Breast epithelium (tissue), 3 donors: Measurements from ENCODE around the gene S1PR4.

Experiments
- POLR2A ChIP-seq: fragments of 450-650 bp; IDR thresholded peaks from one replicate; pipeline ENCODE4 v1.6.1; 2016; ENCODE audit warnings: antibody characterized with exemption, mild to moderate bottlenecking, moderate library complexity
- POLR2AphosphoS5 ChIP-seq, 3 donors: sonication (generic); formaldehyde crosslinking; IDR thresholded peaks; one replicate each; pipeline ENCODE4 v1.6.1; 2017; ENCODE audit warnings: antibody characterized with exemption in 3 of 3
- TF ChIP-seq, protein P1 (sequence below), 3 donors: fragments of 450-650 bp; IDR thresholded peaks; one replicate each; pipeline ENCODE4 v1.5.1; 2016 to 2017; ENCODE audit warnings: antibody characterized with exemption in 3 of 3, mild to moderate bottlenecking in 3 of 3, moderate library complexity in 3 of 3

DNA sequence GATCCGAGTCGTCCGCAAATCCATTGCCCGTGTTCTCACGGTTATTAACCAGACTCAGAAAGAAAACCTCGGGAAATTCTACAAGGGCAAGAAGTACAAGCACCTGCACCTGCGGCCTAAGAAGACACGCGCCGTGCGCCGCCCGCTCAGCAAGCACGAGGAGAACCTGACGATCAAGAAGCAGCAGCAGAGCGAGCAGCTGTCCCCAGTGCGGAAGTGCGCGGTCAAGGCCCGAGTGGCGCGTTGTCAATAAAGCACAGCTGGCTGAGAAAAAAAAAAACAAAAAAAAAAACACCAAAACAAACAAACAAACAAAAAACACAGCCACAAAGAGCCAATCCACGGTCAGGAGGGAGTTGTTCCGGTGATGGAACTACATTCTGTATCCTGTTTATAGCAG lies 47.4 kb upstream of the S1PR4 start:
- TF ChIP-seq POLR2AphosphoS5 (IDR thresholded peaks at IDR 0.05) (no peak), POLR2A (no peak)
- TF ChIP-seq, protein P1, sequence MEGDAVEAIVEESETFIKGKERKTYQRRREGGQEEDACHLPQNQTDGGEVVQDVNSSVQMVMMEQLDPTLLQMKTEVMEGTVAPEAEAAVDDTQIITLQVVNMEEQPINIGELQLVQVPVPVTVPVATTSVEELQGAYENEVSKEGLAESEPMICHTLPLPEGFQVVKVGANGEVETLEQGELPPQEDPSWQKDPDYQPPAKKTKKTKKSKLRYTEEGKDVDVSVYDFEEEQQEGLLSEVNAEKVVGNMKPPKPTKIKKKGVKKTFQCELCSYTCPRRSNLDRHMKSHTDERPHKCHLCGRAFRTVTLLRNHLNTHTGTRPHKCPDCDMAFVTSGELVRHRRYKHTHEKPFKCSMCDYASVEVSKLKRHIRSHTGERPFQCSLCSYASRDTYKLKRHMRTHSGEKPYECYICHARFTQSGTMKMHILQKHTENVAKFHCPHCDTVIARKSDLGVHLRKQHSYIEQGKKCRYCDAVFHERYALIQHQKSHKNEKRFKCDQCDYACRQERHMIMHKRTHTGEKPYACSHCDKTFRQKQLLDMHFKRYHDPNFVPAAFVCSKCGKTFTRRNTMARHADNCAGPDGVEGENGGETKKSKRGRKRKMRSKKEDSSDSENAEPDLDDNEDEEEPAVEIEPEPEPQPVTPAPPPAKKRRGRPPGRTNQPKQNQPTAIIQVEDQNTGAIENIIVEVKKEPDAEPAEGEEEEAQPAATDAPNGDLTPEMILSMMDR (IDR thresholded peaks at IDR 0.05) = no peak
